Stimulated activated CD4-positive, alpha-beta T cell treated with anti-CD3 and anti-CD28 coated beads, Interleukin-1b, Interleukin-23, amount 100 ng/mL, for 24 hours (primary cell): ENCODE results near the gene MED27.

ENCODE experiments used
- DNase-seq, 4 experiments: peaks; one replicate each; pipeline ENCODE4 v3.0.0-alpha.2; 2020; ENCODE audit warnings: low read depth in 4 of 4, low spot score in 1 of 4

The MED27 gene

DNA sequence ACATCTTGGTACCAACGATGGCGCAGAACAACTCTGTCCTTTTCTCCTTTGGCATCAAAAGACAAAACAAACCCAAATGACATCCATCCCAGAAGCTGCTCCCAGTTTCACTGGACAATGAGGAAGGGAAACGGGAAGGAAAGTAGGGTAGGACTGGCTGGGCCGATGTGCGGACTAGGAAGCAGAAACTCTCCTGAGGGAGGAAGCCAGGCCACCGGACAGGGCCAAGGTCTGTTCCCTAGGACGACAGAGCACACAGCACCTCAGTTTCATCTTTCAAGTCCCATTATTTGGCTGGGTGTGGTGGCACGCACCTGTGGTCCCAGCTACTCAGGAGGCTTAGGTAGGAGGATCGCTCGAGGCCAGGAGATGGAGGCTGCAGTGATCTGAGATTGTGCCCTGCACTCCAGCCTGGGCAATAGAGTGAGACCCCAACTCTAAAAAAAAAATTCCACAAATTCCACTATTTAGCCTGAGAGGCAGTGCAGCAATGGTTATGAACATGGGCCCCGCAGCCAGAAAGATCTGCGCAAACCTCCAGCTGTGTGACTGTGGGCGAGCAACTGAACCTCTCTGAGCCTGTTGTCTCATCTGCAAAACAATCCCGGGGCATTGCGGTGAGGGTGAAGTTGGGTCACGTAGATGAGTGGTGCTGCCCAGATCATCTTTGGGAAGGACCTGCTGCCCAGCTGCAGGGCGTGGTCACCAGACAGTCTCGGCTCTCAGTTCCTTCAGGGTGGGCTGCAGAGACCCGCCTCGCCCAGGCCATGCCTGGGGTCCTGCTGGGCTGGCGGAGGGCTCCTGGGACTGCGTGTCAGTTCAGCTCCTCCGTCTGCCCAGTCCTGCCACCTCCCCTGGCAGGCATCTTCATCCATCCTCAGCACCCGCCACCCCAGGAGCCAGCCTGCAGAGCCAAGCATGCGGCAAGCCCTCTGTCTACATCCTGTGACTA lies 238.6 kb downstream of the MED27 start:
- DNase-seq: no peak

DNA sequence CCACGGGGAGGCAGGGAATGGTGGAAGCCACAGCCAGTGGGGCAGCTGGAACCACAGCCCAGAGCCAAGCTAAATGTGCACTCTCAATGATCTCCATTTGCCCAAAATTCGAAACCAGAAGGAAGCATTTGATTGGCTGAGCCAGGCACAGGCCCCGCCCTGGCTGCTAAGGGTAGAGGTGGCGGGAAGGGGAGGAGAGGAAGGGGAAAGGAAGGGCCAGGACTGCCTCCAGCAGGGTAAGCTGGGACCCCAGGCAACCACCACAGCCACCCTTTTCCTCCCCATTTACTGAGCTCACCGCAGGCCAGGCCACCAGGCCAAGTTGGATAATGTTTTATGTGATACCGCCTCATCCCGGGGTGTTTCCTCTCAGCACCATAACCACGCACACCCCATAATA lies 239.4 kb downstream of the MED27 start:
- no peak for DNase-seq

DNA sequence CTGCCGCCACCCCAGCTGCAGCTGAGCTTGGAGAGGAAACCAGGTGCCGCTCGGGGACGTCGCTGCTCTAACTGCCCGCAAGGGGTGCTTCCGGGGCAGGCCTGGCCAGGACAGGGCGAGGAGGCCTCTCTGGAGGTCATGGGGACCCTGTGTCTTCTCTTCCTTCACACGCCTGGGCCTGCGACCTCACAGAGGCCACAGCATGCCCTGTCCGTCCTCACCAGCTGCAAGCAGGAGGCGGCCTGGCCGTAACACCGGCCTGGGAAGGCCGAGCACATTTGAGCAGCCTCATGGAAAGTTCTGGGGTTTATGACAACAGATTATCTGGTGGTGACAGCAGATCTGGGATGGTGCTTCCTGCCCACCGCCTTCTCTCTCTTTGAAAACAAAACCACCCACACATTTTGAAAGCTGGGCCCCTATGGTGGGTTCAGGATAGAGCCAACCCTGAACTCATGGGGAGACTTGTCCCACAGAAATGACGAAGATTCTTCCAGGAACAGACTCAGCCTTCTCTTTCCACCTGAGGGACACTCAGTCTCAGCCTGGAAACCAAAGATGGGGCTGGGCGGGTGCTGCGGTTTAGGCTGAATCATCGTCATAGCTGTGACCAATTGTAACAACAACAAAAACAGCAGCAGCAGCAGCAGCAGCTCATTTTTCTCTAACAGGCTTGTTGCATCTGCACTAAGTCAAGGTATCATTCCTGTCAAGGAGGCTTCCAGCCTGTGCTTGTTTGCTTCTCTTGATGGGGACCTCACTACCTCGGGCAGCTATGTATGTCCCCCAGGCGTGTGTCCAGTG lies 240.2 kb downstream of the MED27 start:
- peak in 2 of 4 experiments; percentile 7 to 37 for DNase-seq

DNA sequence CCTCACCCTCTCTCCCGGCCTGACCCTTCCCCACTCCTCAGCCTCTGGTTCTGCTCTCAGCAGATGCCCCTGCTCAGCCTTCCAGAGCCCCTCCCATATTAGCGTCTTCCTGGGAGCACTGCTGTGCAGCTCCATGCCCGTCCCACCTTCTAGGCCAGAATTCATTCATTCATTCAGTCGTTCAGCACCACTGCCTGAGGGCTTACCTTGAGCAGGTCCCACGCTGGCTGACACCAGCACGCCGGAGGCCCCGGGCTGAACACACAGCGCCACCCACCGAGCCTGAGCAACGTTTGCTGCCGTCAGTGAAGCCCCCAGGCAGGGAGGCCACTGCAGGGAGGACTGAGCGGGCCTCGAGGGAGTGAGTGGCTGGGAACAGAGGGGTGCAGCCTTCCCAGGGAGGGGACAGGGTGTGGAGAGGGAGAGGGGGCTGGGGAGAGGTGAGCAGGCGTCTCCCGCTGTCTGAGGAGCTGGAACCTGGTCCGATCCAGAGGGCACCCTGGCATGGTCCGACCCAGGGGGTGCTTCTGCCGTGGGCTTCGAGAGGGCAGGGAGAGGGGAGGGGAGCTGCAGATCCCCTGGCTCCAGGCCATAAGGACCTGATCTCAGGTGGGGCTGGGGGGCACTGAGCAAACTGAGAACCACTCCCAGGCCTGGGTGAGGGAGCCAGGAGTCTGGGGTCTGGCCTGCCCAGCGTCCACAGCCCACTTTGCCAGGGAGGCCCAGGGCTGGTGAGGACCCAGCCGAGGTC lies 241.0 kb downstream of the MED27 start:
- no peak for DNase-seq

DNA sequence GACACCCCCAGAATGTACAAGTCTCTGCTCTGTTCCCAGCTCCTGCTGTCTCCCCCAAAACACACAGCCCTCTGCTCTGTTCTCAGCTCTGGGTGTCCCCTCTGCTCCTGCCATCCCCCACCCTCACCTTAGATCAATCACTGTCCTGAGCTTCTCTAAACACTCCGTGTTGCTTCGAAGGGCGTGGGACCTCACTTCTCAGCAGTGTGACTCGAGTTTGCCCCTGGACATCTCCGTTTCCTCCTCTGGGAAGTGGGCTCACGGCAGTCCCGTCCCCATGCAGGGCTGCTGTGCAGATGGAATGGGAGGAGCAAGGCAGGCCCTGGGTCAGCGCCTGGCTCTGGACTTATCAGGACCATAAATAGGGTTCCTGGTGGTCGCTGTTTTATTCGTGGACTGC lies 241.8 kb downstream of the MED27 start:
- DNase-seq: no peak

DNA sequence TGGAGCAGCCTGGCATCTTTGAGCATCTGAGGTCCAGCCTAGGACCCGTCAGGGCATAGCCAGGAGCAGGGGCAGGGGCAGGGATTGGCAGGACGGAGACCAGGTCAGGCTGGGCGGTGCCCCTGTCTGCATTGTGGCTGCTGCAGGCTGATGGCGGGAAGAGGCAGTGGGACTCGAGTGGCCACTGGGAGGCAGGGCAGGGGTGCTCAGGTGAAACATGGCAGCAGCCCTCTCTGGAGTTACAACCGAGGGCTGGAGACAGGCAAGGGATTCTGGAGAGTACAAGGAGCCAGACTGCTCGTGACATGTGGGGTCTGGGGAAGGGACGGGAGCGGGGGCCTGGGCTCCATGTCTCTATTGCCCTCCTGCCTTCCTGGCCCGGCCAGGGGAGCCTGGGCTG lies 242.4 kb downstream of the MED27 start:
- no peak for DNase-seq

DNA sequence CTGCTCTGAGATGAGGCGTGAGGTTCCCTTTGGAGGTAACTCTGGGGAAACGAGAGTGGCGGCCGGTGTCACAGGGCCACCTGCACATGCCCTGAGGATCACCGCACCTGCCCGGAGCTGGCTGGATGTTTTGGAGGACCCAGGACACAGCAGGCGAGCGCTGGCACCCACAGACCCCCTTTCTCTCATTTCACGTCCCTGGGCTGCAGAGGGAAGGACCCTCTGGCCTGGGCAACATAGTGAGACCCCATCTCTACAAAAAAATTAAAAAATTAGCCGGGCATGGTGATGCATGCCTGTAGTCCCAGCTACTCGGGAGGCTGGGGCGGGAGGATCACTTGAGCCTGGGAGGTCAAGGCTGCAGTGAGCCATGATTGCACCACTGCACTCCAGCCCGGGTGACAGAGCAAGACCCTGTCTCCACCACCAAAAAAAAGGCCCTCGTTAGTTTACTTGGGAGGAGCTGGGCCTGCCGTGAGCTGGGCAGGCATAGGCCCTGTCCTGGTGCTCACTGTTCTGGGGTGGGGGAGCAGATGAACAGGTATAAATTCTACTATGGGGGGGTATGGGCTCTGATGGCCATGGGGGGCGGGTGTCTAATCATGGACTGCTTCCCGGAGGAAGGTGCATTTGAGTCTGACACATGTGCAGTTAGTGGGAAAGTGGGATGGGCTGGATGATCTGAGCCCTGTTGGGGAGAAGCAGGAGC lies 242.9 kb downstream of the MED27 start:
- no peak for DNase-seq

DNA sequence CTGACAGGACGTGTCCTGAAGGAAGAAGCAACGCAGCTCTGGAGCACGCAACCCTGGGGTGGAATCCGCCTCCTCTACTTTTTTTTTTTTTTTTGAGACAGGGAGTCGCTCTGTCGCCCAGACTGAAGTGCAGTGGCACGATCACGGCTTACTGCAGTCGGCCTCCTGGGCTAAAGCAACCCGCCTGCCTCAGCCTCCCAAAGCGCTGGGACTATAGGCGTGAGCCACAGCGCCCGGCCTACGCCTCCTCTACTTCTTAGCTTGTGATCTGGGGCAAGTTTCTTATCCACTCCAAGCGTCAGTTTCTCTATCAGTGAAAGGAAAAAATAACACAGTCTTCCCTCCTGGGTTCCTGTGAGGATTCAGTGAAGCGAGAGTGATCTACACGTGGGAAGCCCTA lies 243.6 kb downstream of the MED27 start:
- DNase-seq: no peak

DNA sequence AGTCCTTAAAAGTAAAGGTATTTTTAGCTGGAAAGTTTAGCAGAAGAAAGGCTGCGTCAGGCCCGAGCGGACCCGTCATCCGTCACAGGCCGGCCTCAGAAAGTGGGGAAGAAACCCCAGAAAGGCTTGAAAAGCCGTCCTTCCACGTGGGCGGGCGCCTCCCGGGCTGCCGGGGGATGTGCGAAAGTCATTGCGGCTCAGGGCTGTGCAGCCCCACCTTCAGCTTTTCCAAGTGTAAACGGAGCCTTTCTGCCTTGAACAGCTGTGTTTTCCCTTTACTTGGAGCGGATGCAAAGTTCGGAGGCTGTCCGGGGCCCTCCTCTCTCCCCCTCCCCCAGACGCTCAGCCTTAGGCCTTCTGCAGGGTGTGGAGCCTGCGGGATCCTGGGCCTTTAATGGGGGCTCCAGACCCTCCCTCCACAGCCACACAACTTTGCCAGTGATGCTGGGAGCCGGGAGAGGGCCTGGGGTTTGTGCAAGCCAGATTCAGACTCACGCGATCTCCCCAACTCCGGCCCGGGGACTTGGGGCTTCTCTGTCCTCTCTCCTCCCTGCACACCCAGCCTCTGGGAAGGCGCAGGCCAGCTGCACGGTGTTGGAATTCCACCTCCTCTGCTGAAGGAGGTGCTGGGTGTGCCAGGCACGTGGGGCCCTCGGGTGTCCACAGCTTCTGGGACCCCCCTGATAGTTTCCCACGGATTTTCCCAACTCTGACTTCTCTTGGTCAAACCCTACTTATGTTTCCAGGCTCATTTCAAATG lies 244.3 kb downstream of the MED27 start:
- DNase-seq: no peak

DNA sequence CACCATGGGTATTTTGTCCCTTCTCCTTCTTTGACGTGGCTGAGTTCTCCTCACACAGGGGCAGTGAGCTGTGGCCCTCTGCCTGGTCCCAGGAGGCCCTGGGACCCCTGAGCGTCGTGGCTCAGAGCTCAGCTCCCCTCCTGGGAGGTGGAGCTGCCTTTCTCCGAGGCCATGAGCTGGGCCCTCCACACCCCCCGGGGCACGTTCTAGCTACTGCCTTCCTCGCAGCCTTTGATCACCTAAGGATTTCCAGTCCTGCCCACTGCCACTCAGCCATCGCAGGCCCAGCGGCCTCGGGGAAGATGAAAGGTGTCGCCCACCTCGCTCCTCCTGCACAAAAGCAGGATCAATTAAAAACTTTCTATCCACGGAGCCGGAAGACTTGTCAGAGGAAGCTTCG lies 244.9 kb downstream of the MED27 start:
- no peak for DNase-seq

DNA sequence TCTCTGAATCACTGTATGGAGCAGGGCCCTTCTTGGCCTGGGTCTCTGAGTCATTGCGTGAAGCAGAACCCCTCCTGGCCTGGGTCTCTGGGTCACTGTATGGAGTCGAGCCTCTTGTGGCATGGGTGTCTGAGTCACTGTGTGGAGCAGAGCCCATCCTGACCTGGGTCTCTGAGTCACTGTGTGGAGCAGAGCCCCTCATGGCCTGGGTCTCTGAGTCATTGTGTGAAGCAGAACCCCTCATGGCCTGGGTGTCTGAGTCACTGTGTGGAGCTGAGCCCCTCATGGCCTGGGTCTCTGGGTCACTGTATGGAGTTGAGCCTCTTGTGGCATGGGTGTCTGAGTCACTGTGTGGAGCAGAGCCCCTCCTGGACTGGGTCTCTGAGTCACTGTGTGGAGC lies 245.8 kb downstream of the MED27 start:
- no peak for DNase-seq

DNA sequence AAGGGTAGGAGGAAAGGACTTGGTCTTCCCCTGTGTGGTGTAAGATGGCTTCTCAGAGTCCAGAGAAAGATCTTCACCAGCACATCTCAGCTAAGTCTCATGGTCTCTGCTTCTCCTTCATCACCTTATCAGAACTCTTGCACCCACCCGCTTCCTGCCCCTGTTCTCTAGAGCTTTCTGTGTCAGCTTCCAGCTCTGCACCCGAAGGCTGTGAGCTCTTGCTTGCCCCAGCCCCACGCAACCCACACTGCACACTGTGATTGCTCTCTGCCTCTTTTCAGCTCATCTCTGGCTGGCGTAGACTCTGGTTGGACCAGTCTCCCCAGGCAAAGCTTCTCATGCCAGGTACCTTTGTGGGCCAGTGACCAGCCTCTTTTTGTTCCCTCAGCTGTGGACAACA lies 246.6 kb downstream of the MED27 start:
- DNase-seq: no peak

DNA sequence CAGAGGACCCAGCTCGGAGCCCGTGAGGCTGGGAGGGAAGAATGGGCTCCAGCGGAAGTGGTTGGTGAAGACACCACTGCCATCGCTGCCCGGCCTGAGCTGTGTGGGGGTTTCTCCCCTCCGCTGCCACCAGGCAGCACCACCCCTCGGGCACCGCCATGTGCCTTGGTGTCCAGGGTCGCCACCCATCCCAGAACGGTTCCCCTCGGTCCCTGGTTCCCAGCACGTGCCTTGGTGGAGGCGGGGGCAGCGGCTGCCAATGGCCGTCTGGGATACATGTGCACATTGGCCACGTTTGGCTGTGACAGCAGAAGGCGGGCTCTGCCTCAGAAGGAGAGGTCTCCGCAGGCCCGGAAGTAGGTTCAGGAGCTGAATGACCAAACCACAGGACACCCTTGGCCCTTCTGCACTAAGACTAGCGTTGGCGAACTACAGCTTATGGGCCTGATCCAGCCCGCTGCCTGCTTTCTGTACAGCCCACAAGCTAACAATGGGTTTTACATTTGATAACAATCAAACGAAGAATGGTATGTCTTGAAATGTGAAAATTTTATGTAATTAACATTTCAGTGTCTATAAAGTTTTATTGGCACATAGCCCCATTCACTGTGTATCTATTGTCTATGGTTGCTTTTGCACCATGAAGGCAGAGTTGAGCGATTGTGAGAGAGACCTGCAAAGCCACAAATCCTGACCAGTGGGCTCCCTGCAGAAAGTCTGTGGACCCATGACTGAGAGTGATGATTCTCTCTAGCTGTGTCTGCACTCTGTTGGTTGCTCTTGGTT lies 248.1 kb downstream of the MED27 start:
- DNase-seq: no peak

DNA sequence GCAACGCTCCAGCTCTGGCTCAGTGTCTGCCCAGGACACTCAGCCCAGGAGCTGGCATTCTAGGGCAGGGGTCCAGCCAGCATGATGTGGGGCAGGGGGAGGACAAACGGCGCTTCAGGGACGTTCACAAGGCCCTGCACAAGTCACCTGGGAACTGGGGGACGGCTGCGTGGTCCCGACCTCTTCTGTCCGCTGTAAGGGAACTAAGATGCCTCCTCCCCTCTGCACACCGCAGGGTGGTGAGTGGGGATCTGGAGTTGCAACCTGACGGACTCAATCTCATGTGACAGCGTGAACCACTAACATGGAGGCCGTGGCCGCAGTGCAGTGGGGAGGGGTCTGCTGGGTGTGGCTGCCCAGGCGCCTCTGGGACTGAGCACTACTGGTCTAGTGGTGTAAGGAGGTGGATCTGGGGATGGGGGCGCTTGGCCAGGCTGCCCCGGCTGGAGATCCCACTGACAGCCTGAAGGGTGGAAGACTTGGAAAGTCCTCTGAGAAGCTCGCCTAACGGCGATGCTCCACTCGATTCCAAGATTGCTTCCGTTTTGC lies 251.8 kb downstream of the MED27 start:
- DNase-seq: no peak

DNA sequence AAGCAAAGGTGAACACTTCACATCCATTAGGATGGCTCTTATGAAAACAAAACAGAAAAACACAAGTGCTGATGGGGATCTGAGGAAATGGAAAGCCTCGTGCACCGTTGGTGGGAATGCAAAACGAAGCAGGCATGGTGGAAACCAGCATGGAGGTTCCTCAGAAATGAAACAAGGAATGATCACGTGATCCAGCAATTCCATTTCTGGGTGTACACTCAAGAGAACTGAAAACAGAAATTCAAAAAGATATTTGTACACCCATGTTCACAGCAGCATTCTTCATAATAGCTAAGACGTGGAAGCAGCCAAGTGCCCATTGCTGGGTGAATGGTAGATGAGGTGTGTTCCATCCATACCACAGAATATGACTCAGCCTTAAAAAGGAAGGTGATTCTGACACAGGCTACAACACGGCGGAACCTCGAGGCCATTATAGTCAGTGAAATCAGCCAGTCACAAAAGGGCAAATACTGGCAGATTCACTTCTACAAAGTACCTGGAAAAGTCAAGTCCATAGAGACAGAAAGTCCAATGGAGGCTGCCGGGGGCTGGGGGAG lies 252.6 kb downstream of the MED27 start:
- DNase-seq: no peak

DNA sequence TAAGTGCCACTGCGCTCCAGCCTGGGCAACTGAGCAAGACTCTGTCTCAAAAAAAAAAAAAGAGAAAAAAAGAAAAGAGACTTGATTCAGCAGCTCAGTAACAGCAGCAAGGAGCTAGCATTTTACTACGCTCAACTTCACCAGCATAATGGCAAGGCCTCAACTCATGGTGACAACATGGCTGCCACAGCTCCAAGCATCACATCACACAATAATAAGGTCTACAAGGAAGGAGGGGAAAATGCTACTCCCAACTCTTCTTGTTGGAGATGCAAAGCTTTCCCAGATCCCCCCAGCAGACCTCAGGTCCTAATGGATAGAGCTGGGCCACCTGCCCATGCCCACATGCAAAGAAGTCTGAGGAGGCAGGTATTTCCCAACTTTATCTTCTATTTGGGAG lies 253.6 kb downstream of the MED27 start:
- no peak for DNase-seq

DNA sequence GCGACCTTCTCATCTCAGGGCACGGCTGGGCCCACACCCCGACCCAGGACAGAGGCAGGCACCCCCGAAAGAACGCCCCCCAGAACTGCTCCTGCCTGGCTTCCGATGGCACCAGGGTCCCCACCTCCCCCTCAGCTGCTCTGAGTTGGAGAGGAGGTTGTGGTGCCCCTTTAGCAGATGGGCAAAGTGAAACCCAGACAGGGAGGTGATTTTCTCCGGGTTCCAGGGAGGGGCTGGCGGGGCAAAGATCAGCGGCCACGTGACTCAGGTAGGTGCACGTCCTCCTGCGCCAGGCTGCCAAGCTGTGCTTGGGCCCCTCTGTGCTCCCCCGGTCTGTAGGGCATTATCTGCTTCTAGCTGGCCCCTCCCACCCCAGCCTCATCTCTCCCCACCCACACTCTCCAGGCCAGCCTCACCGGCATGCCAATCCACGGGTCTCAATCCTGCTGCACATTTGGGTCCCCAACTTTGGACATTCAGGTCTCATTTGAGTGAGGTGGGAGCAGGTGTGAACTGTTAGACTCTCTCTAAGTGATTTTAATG lies 254.6 kb downstream of the MED27 start:
- DNase-seq: no peak

DNA sequence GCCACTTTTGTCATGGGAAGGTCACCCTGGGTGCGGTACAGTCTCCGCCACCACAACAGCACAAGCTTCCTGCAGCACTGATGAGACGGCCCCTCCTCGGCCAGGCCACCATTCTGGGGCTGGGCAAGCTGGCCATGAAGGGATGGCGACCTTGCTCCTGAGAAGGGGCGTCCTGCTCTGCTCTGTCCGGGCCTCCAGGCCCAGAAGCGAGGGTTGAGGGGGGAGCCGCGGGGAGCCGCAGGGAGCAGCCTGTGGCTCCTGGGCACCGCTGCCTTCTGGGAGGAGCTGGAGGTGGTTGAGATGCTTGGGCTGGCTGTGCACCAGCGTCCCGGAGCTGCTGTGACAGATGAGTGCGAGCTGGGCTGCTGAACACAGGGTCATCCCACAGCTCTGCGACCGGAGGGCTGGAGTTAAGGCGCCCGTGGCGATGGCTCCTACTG lies 255.5 kb downstream of the MED27 start:
- DNase-seq: no peak
